MCF 10A (cell line): Measurements from ENCODE around the gene TGFB2. TPM values are rescaled to one million over a fixed set of nuclear protein-coding genes. Genes with fewer than 3 reads are reported as not detected.

Experiments
- BruUV-seq: library from RNA; stranded (reverse); fragments of 400-500 nt; replicated peaks from 2 replicates; lab custom pipeline; 2021; lab: Mats Ljungman, UMichigan
- CTCF ChIA-PET: fragments of 300-600 bp; sonication (Branson Sonifier 250); formaldehyde crosslinking; extraction: SDS; loops from one replicate; lab custom pipeline; 2021; ENCODE audit warnings: antibody characterized with exemption, inconsistent platforms; lab: Yijun Ruan, JAX
- POLR2A ChIA-PET: fragments of 300-600, 350-650 bp; sonication (Branson Sonifier 250); formaldehyde crosslinking; extraction: SDS; loops from one replicate; lab custom pipeline; 2020; ENCODE audit warnings: antibody characterized with exemption, inconsistent platforms; lab: Yijun Ruan, JAX
- DNase-seq: peaks from one replicate; pipeline ENCODE4 v3.0.0-alpha.2; 2018; ENCODE audit not compliant: unreplicated experiment
- H3K27ac Mint-ChIP-seq: one replicate; pipeline ENCODE4 v1.8.0; 2022; ENCODE audit warnings: mild to moderate bottlenecking, low read depth, mixed read lengths; ENCODE audit not compliant: unreplicated experiment
- H3K27me3 Mint-ChIP-seq: one replicate; pipeline ENCODE4 v1.8.0; 2022; ENCODE audit warnings: mixed read lengths; ENCODE audit not compliant: insufficient read depth, unreplicated experiment
- H3K36me3 Mint-ChIP-seq: one replicate; pipeline ENCODE4 v1.8.0; 2022; ENCODE audit warnings: mild to moderate bottlenecking, moderate library complexity, mixed read lengths; ENCODE audit not compliant: insufficient read depth, unreplicated experiment
- H3K4me1 Mint-ChIP-seq: one replicate; pipeline ENCODE4 v1.8.0; 2022; ENCODE audit warnings: mixed read lengths; ENCODE audit not compliant: insufficient read depth, unreplicated experiment
- H3K4me3 Mint-ChIP-seq: one replicate; pipeline ENCODE4 v1.8.0; 2022; ENCODE audit warnings: mild to moderate bottlenecking, moderate library complexity, mixed read lengths; ENCODE audit not compliant: unreplicated experiment
- H3K9me3 Mint-ChIP-seq: one replicate; pipeline ENCODE4 v1.8.0; 2022; ENCODE audit warnings: mixed read lengths; ENCODE audit not compliant: unreplicated experiment
- intact Hi-C: fragments of 100-400 bp; cut with micrococcal nuclease; formaldehyde crosslinking; loops from 2 replicates; pipeline ENCODE4 v1.14.1; 2022
- total RNA-seq: library from RNA; stranded (reverse); gene quantifications from 2 replicates; pipeline ENCODE4 v1.2.3, GENCODE V29; 2022
- TF ChIP-seq, protein P1 (sequence below): fragments of 200-600 bp; IDR thresholded peaks from one replicate; pipeline ENCODE4 v1.8.0; 2022; ENCODE audit warnings: antibody characterized with exemption, mild to moderate bottlenecking; ENCODE audit not compliant: unreplicated experiment

TGFB2 gene
- total RNA-seq, 1 experiment from 2014 or later = 6.3 TPM

DNA sequence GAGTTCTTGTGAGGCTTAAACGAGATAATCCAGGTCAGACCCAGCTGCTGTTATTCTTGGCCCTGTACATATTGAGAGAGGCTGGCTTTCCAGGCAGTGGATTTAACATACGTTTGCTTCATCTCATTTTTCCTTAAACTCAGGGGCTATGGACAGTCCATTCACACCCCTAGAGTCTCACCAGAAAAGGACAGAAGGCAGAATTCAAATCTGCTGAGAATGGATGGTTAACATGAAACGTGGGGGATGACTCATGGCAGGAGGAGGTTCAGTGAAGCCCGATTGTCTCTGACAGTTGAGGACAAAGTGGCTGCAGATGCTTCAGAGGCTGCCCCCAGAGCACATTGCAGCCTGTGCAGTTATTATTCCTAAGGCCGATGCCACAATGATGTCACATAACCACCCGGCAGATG, 39.5 kb downstream of the TGFB2 start:
- ChIA-PET CTCF (interaction anchor here (0.6 to 0.9 kb wide), 3 partner anchors 11 to 1429 kb away, joined by 4 to 5 read pairs (median 4); no protein-coding TSS in a partner anchor), POLR2A (interaction anchor here (0.9 to 1.4 kb wide), 3 partner anchors 25 to 37 kb away, joined by 3 to 4 read pairs (median 3); no protein-coding TSS in a partner anchor)
- Mint-ChIP-seq H3K4me3 (no peak overlapping the region), H3K27me3 (no peaks in the 10 kb centered on the region), H3K27ac (peak overlapping the region; percentile 59), H3K4me1 (peaks cover 42% of the 10 kb centered on the region), H3K9me3 (no peaks in the 10 kb centered on the region), H3K36me3 (peaks cover 2% of the 10 kb centered on the region)
- TF ChIP-seq, protein P1, sequence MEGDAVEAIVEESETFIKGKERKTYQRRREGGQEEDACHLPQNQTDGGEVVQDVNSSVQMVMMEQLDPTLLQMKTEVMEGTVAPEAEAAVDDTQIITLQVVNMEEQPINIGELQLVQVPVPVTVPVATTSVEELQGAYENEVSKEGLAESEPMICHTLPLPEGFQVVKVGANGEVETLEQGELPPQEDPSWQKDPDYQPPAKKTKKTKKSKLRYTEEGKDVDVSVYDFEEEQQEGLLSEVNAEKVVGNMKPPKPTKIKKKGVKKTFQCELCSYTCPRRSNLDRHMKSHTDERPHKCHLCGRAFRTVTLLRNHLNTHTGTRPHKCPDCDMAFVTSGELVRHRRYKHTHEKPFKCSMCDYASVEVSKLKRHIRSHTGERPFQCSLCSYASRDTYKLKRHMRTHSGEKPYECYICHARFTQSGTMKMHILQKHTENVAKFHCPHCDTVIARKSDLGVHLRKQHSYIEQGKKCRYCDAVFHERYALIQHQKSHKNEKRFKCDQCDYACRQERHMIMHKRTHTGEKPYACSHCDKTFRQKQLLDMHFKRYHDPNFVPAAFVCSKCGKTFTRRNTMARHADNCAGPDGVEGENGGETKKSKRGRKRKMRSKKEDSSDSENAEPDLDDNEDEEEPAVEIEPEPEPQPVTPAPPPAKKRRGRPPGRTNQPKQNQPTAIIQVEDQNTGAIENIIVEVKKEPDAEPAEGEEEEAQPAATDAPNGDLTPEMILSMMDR = no peak
- BruUV-seq = no TSS peak
- DNase-seq = peak; percentile 84
- intact Hi-C loops = no loop called here

DNA sequence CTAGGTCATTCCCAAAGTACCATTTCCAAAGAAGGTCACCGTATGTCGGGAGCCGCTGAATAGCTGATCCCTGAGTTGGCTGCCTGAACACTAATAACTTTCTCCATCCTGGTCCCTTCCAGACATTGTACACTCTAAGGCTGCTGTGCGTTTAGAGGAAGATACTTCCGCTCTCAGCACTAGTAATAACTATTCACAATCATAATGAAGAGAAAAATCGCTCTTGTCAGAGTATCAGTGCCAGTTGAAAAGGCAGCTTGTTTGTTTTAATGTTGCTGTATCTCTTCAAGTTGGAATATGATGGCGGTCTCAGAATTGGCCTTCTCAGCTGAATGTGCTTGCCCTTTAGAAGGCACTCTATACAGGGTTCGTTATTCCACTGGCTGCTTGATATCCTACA, 43.5 kb downstream of the TGFB2 start:
- ChIA-PET CTCF (interaction anchor here (0.5 to 1.1 kb wide), 4 partner anchors 15 to 111 kb away, joined by 3 read pairs; no protein-coding TSS in a partner anchor), POLR2A (interaction anchor here (0.7 to 1.1 kb wide), 3 partner anchors 12 to 201 kb away, joined by 3 to 4 read pairs (median 3); no protein-coding TSS in a partner anchor)
- Mint-ChIP-seq H3K27ac (no peak overlapping the region), H3K27me3 (no peaks in the 10 kb centered on the region), H3K36me3 (no peaks in the 10 kb centered on the region), H3K9me3 (no peaks in the 10 kb centered on the region), H3K4me1 (peaks cover 30% of the 10 kb centered on the region), H3K4me3 (no peak overlapping the region)
- intact Hi-C loops = no loop called here
- DNase-seq = no peak
- TF ChIP-seq, protein P1 = no peak
- BruUV-seq = no TSS peak

DNA sequence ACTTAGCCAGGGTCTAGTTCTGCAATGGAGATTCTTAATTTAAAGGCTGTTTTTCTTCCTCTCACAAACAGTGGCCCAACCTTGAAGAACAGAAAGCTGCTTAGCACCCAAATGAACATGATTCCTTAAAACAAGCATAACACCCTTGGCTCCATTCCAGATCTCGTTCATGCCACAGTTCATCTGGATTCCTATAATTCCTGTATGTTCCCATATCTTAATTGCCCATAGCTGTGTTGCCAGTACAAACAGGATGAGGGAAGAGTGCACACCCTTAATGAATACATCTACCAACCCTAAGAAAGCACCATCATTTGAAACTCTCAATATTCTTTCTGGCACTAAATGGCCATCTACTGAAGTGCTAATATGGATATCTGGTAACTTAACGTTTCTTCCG, 45.5 kb downstream of the TGFB2 start:
- peak; percentile 71 for DNase-seq
- POLR2A ChIA-PET = interaction anchor here (0.6 to 1.5 kb wide), 4 partner anchors 10 to 720 kb away, joined by 3 to 6 read pairs (median 3); no protein-coding TSS in a partner anchor
- BruUV-seq = no TSS peak
- no peak overlapping the region for H3K4me3 Mint-ChIP-seq
- CTCF ChIA-PET = interaction anchor here (0.5 to 1.2 kb wide), 3 partner anchors 21 to 665 kb away, joined by 3 to 5 read pairs (median 4); no protein-coding TSS in a partner anchor
- H3K36me3 Mint-ChIP-seq = no peaks in the 10 kb centered on the region
- peak overlapping the region; percentile 4 for H3K27ac Mint-ChIP-seq
- TF ChIP-seq, protein P1 = no peak
- intact Hi-C loops = loop anchor here (2.0 kb wide), 1 partner anchor 32 kb away; no protein-coding TSS in a partner anchor
- peaks cover 15% of the 10 kb centered on the region for H3K4me1 Mint-ChIP-seq
- H3K9me3 Mint-ChIP-seq = no peaks in the 10 kb centered on the region
- H3K27me3 Mint-ChIP-seq = no peaks in the 10 kb centered on the region

DNA sequence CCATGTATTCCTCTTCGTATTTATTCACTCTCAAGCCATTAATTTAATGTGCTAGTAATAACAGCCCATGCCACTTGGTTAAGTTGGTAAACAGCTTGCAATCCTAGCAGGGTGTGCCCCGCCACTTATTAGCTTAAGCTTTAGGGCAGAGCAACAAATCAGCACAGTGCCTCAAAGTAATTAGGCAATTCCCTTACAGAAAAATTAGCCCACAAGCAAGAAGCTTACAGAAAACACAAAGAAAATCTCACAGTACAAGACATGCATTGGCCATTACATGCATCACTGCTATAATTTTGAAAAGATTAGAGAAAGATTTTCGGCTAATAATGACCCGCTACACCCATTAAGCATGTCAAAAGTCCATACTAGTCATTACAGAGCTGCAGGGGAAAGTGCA, 47.6 kb downstream of the TGFB2 start:
- H3K27me3 Mint-ChIP-seq = no peaks in the 10 kb centered on the region
- no peaks in the 10 kb centered on the region for H3K9me3 Mint-ChIP-seq
- H3K4me3 Mint-ChIP-seq = no peak overlapping the region
- no peak overlapping the region for H3K27ac Mint-ChIP-seq
- no peak for DNase-seq
- no TSS peak for BruUV-seq
- TF ChIP-seq, protein P1 = no peak
- H3K36me3 Mint-ChIP-seq = no peaks in the 10 kb centered on the region
- ChIA-PET CTCF (interaction anchor here (0.8 kb wide), 1 partner anchor 65 kb away, joined by 3 read pairs; no protein-coding TSS in a partner anchor), POLR2A (interaction anchor here (0.6 to 1.4 kb wide), 2 partner anchors 10 to 725 kb away, joined by 3 to 4 read pairs; no protein-coding TSS in a partner anchor)
- intact Hi-C loops = no loop called here
- peaks cover 18% of the 10 kb centered on the region for H3K4me1 Mint-ChIP-seq
